Mesenchymal stem cell (in vitro differentiated cells and primary cell): Measurements from ENCODE around the gene PITPNC1.

Experiments
- DNase-seq: peaks from one replicate; pipeline ENCODE4 v3.0.0-alpha.2; 2013
- H2AFZ ChIP-seq: one replicate; pipeline ENCODE4 v1.6.1; 2013; ENCODE audit warnings: low read depth, mild to moderate bottlenecking, control low read depth, inconsistent platforms, low read length, moderate library complexity
- H2AK5ac ChIP-seq: 2 replicates; pipeline ENCODE4 v1.6.1; 2013; ENCODE audit warnings: low read length, moderate library complexity, mild to moderate bottlenecking, inconsistent platforms; ENCODE audit not compliant: severe bottlenecking
- H2BK120ac ChIP-seq: one replicate; pipeline ENCODE4 v1.6.1; 2013; ENCODE audit warnings: low read depth, mild to moderate bottlenecking, inconsistent platforms, low read length, moderate library complexity
- H2BK12ac ChIP-seq, 2 experiments: one replicate each; pipeline ENCODE4 v1.6.1; 2013; ENCODE audit warnings: inconsistent platforms in 2 of 2, low read length in 2 of 2, mild to moderate bottlenecking in 2 of 2, moderate library complexity in 2 of 2, control low read depth in 1 of 2
- H2BK15ac ChIP-seq: one replicate; pipeline ENCODE4 v1.6.1; 2013; ENCODE audit warnings: mild to moderate bottlenecking, low read depth, inconsistent platforms; ENCODE audit not compliant: poor library complexity, severe bottlenecking
- H2BK5ac ChIP-seq: 2 replicates; pipeline ENCODE4 v1.6.1; 2013; ENCODE audit warnings: low read depth, mild to moderate bottlenecking, low read length, control low read depth, inconsistent platforms; ENCODE audit not compliant: poor library complexity, severe bottlenecking
- H3K14ac ChIP-seq, 2 experiments: one replicate each; pipeline ENCODE4 v1.6.1; 2013; ENCODE audit warnings: inconsistent platforms in 2 of 2, low read length in 2 of 2, control low read depth in 1 of 2, mild to moderate bottlenecking in 1 of 2, moderate library complexity in 1 of 2
- H3K18ac ChIP-seq, 2 experiments: one replicate each; pipeline ENCODE4 v1.6.1; 2013; ENCODE audit warnings: inconsistent platforms in 2 of 2, low read length in 2 of 2, control low read depth in 1 of 2, low read depth in 1 of 2, mild to moderate bottlenecking in 1 of 2
- H3K23ac ChIP-seq, 2 experiments: one replicate each; pipeline ENCODE4 v1.6.1; 2013; ENCODE audit warnings: inconsistent platforms in 2 of 2, low read length in 2 of 2, mild to moderate bottlenecking in 2 of 2, moderate library complexity in 2 of 2, control low read depth in 1 of 2
- H3K27ac ChIP-seq: 2 replicates; pipeline ENCODE4 v1.5.1; 2013; ENCODE audit warnings: mild to moderate bottlenecking, moderate library complexity, low read length, control low read depth, inconsistent platforms; ENCODE audit not compliant: poor library complexity, severe bottlenecking
- H3K27me3 ChIP-seq, 2 experiments: 2 replicates each; pipeline versions ENCODE4 v1.6.1 to v1.7.0; 2013; ENCODE audit warnings: low read length in 2 of 2, mild to moderate bottlenecking in 2 of 2, moderate library complexity in 2 of 2, control low read depth in 1 of 2, inconsistent platforms in 1 of 2; ENCODE audit not compliant: control insufficient read depth in 1 of 2, insufficient read depth in 1 of 2
- H3K36me3 ChIP-seq, 2 experiments: 2 replicates each; pipeline versions ENCODE4 v1.6.1 to v1.7.0; 2013; ENCODE audit warnings: low read length in 2 of 2, control low read depth in 1 of 2, inconsistent platforms in 1 of 2, low read depth in 1 of 2, mild to moderate bottlenecking in 1 of 2; ENCODE audit not compliant: insufficient read depth in 2 of 2, control insufficient read depth in 1 of 2
- H3K4ac ChIP-seq, 2 experiments: one replicate each; pipeline ENCODE4 v1.6.1; 2013; ENCODE audit warnings: inconsistent platforms in 2 of 2, low read length in 2 of 2, mild to moderate bottlenecking in 2 of 2, moderate library complexity in 2 of 2, control low read depth in 1 of 2, low read depth in 1 of 2
- H3K4me1 ChIP-seq: 2 replicates; pipeline ENCODE4 v1.6.1; 2013; ENCODE audit warnings: low read depth, low read length, control low read depth; ENCODE audit not compliant: control insufficient read depth, insufficient read depth
- H3K4me2 ChIP-seq: 2 replicates; pipeline ENCODE4 v1.6.1; 2013; ENCODE audit warnings: low read length, mild to moderate bottlenecking, inconsistent platforms; ENCODE audit not compliant: poor library complexity, severe bottlenecking
- H3K4me3 ChIP-seq, 2 experiments: 2 replicates each; pipeline versions ENCODE4 v1.5.1 to v1.7.0; 2013; ENCODE audit warnings: low read length in 2 of 2, mild to moderate bottlenecking in 2 of 2, control low read depth in 1 of 2, low read depth in 1 of 2; ENCODE audit not compliant: insufficient read depth in 1 of 2
- H3K79me1 ChIP-seq: replicated peaks from 2 replicates; pipeline ENCODE4 v1.6.1; 2013; ENCODE audit warnings: mild to moderate bottlenecking, control low read depth, low read length, inconsistent platforms; ENCODE audit not compliant: poor library complexity, severe bottlenecking
- H3K9ac ChIP-seq: 2 replicates; pipeline ENCODE4 v1.7.0; 2013; ENCODE audit warnings: mild to moderate bottlenecking, low read length, moderate library complexity
- H3K9me3 ChIP-seq: 2 replicates; pipeline ENCODE4 v1.7.0; 2013; ENCODE audit warnings: mild to moderate bottlenecking, low read length; ENCODE audit not compliant: control insufficient read depth
- H4K8ac ChIP-seq: one replicate; pipeline ENCODE4 v1.6.1; 2013; ENCODE audit warnings: inconsistent platforms, mild to moderate bottlenecking, low read length, moderate library complexity
- H4K91ac ChIP-seq: one replicate; pipeline ENCODE4 v1.6.1; 2013; ENCODE audit warnings: mild to moderate bottlenecking, low read length, inconsistent platforms
- WGBS: methylation state at CpG from one replicate; pipeline ENCODE4 v1.1.7; 2013; ENCODE audit warnings: mixed read lengths; 5-methylcytosine and 5-hydroxymethylcytosine counted together

The PITPNC1 gene

DNA sequence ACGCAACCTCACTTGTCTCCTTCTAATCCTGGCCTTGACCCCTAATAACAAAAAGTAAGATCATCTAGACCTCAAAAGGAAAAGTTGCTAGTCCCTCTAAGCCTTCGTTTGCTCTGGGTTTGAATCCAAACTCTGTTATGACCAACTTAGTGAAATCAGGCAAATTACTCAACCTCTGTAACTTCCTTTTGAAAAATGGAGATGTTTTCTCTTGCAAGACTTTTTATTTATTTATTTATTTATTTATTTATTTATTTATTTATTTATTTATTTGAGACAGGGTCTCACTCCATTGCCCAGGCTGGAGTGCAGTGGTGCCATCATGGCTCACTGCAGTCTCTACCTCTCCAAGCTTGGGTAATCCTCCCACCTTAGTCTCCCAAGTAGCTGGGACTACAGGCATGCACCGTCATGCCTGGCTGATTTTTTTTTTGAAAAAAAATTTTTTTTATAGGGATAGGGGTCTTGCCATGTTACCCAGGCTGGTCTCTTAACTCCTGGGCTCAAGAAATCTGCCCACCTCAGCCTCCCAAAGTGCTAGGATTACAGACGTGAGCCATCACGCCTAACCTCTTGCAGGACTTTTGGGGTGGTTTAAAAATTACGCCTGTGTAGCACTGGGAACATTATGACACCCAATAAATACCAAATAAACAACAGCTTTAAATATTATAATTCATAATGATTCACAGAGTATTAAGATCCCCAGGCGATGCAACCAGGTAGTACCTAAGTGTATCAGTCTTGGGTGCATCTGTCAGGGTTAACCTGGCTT is 63.4 kb downstream of the PITPNC1 start:
- Histone ChIP-seq H3K14ac (no peak overlapping the region), H3K79me1 (peaks cover 23% of the 10 kb centered on the region), H2BK15ac (no peak overlapping the region), H3K27me3 (no peaks in the 10 kb centered on the region), H3K18ac (peak overlapping the region in 1 of 2 experiments; percentile 52), H4K91ac (no peak overlapping the region), H2BK12ac (peak overlapping the region in 1 of 2 experiments; percentile 72), H2BK120ac (no peak overlapping the region), H2AFZ (no peak overlapping the region), H3K4me1 (peaks cover 6% of the 10 kb centered on the region), H3K9ac (no peak overlapping the region), H3K4me2 (no peak overlapping the region), H3K4me3 (peak overlapping the region in 1 of 2 experiments; percentile 36), H2AK5ac (no peak overlapping the region), H3K23ac (no peak overlapping the region), H3K9me3 (no peaks in the 10 kb centered on the region), H3K36me3 (no peaks in the 10 kb centered on the region), H2BK5ac (no peak overlapping the region), H3K27ac (no peak overlapping the region), H3K4ac (peak overlapping the region in 1 of 2 experiments; percentile 69), H4K8ac (no peak overlapping the region)
- 75% methylated on average over 4 of the region's 7 CpGs for WGBS
- DNase-seq: peak; percentile 18

DNA sequence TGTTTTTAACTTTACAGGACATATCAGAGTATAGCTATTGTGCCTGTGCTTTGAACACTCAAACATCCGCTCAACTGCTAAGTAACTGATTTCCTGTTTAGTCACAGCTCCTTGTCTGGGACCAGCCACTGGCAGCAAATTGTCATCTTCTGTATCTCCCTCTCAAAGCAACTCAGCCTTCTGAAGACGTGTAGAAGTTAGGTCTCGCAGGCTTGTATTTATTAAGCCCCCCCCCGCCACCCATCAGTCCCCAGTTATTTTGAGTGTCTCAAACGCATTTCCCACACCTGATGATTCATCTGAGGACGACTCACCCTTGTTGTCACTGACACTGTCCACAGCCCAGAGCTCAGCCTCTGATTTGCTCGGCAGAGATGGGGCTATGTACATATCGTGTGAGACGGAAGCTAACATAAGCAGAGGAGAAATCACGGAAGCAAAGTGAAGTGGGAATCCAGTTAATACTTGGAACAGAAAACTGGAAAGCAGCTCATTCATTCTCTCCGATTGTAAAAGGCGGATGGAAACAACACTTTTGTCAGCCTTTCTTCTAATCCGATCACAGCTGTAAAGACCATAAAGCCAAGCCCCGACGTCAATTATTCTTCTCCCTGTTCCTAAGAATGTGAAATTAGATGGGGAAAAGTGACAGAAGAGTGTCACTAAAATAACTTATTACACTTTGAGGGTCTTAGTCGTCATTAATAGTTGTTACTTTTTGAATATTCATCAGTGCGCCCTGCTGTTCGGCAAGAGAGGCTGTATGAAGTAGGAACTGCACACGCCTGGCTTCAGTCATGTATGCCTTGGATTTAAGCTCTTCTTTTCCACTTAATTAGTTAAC is 64.2 kb downstream of the PITPNC1 start:
- peak; percentile 98 for DNase-seq
- peaks cover 22% of the 10 kb centered on the region for H3K79me1 ChIP-seq
- H2BK12ac ChIP-seq: peak overlapping the region; percentile 18 to 63
- H2BK5ac ChIP-seq: no peak overlapping the region
- no peak overlapping the region for H2AFZ ChIP-seq
- H2BK15ac ChIP-seq: no peak overlapping the region
- 32% methylated on average over 15 of the region's 19 CpGs for WGBS
- no peak overlapping the region for H3K14ac ChIP-seq
- no peak overlapping the region for H4K91ac ChIP-seq
- H3K4me2 ChIP-seq: peak overlapping the region; percentile 32
- peak overlapping the region in 1 of 2 experiments; percentile 36 for H3K4me3 ChIP-seq
- no peaks in the 10 kb centered on the region for H3K27me3 ChIP-seq
- H4K8ac ChIP-seq: no peak overlapping the region
- H3K4ac ChIP-seq: peak overlapping the region in 1 of 2 experiments; percentile 11
- no peaks in the 10 kb centered on the region for H3K9me3 ChIP-seq
- peaks cover 6% of the 10 kb centered on the region for H3K4me1 ChIP-seq
- no peak overlapping the region for H3K9ac ChIP-seq
- H3K36me3 ChIP-seq: no peaks in the 10 kb centered on the region
- H3K27ac ChIP-seq: no peak overlapping the region
- H3K23ac ChIP-seq: no peak overlapping the region
- H3K18ac ChIP-seq: peak overlapping the region; percentile 11 to 59
- no peak overlapping the region for H2BK120ac ChIP-seq
- H2AK5ac ChIP-seq: no peak overlapping the region

DNA sequence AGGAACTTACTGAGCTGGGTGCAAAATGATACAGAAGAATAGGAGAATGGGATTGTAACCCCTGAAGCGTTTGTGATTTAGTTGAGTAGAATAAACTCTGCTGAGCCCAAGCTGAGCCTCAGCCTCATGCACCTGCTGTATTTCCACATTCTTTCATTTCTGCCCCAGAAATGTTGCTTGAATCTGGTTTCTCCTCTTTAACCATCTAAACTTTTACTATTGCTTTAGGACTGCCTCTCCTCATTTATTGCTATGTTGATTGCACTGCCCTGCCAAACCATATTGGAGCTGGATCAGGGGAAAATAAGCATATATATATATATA is 64.8 kb downstream of the PITPNC1 start:
- WGBS: 100% methylated on average over 1 of the region's 1 CpG
- Histone ChIP-seq H2AFZ (no peak overlapping the region), H2BK15ac (no peak overlapping the region), H3K27ac (no peak overlapping the region), H3K79me1 (peaks cover 18% of the 10 kb centered on the region), H4K8ac (no peak overlapping the region), H4K91ac (no peak overlapping the region), H3K23ac (no peak overlapping the region), H3K4me3 (no peak overlapping the region), H2BK5ac (no peak overlapping the region), H3K27me3 (no peaks in the 10 kb centered on the region), H3K9ac (no peak overlapping the region), H3K4me2 (no peak overlapping the region), H2AK5ac (no peak overlapping the region), H3K9me3 (no peaks in the 10 kb centered on the region), H3K14ac (no peak overlapping the region), H3K36me3 (no peaks in the 10 kb centered on the region), H2BK12ac (no peak overlapping the region), H3K4me1 (peaks cover 6% of the 10 kb centered on the region), H3K4ac (no peak overlapping the region), H2BK120ac (no peak overlapping the region), H3K18ac (peak overlapping the region in 1 of 2 experiments; percentile 59)
- no peak for DNase-seq
